RWPE2 (cell line): ENCODE measurements around the gene ERCC5.
A peak's percentile ranks its signal among the peaks of the same experiment; 100 is the strongest.

Experiments used
- ATAC-seq: fragments of 200-7000 bp; cut with Tn5 transposase; 3 replicates; pipeline ENCODE4 v1.9.1; 2021; ENCODE audit warnings: low read depth
- DNase-seq: peaks from one replicate; pipeline ENCODE4 v3.0.0-alpha.2; 2020; ENCODE audit warnings: low spot score
- H3K27ac ChIP-seq: fragments of 450-650 bp; 2 replicates; pipeline ENCODE4 v1.5.1; 2017; ENCODE audit warnings: mild to moderate bottlenecking; ENCODE audit not compliant: poor library complexity, severe bottlenecking
- H3K27me3 ChIP-seq: fragments of 250-450 bp; sonication (Bioruptor Pico); 2 replicates; pipeline ENCODE4 v1.5.1; 2021; ENCODE audit warnings: mild to moderate bottlenecking, moderate library complexity; ENCODE audit not compliant: insufficient read depth, poor library complexity, severe bottlenecking
- H3K36me3 ChIP-seq: fragments of 250-450 bp; sonication (Bioruptor Pico); 2 replicates; pipeline ENCODE4 v1.5.1; 2020; ENCODE audit warnings: low read depth, mild to moderate bottlenecking, moderate library complexity
- H3K4me1 ChIP-seq: fragments of 250-450 bp; sonication (Bioruptor Pico); 2 replicates; pipeline ENCODE4 v1.5.1; 2021; ENCODE audit warnings: mild to moderate bottlenecking, moderate library complexity; ENCODE audit not compliant: insufficient read depth, poor library complexity, severe bottlenecking
- H3K4me3 ChIP-seq: fragments of 250-450 bp; sonication (Bioruptor Pico); 2 replicates; pipeline ENCODE4 v1.5.1; 2021; ENCODE audit warnings: mild to moderate bottlenecking, moderate library complexity; ENCODE audit not compliant: severe bottlenecking
- H3K9me3 ChIP-seq: fragments of 250-450 bp; sonication (Bioruptor Pico); 2 replicates; pipeline ENCODE4 v1.5.1; 2021; ENCODE audit warnings: mild to moderate bottlenecking, moderate library complexity; ENCODE audit not compliant: severe bottlenecking
- CTCF ChIP-seq: fragments of 450-650 bp; IDR thresholded peaks from one replicate; pipeline ENCODE4 v1.5.1; 2017; ENCODE audit warnings: mild to moderate bottlenecking, moderate library complexity; ENCODE audit not compliant: poor library complexity, severe bottlenecking

Gene ERCC5

GRCh38 chr13:102907886-102908515 is 62.2 kb downstream of the ERCC5 start:
- H3K27ac ChIP-seq = peak overlapping the region; percentile 99
- peaks cover 51% of the 10 kb centered on the region for H3K4me1 ChIP-seq
- no peaks in the 10 kb centered on the region for H3K27me3 ChIP-seq
- H3K9me3 ChIP-seq = no peaks in the 10 kb centered on the region
- H3K36me3 ChIP-seq = no peaks in the 10 kb centered on the region
- DNase-seq (no peak), ATAC-seq (no peak)
- TF ChIP-seq CTCF = no peak
- no peak overlapping the region for H3K4me3 ChIP-seq

- H3K36me3 ChIP-seq = no peaks in the 10 kb centered on the region
- no peak overlapping the region for H3K4me3 ChIP-seq
- H3K9me3 ChIP-seq = no peaks in the 10 kb centered on the region
- ATAC-seq = no peak
- no peak for TF ChIP-seq CTCF
- no peaks in the 10 kb centered on the region for H3K27me3 ChIP-seq
- peak overlapping the region; percentile 99 for H3K27ac ChIP-seq
- peaks cover 59% of the 10 kb centered on the region for H3K4me1 ChIP-seq
- DNase-seq = no peak
These were observed 64.1 kb downstream of the ERCC5 start for GRCh38 chr13:102909971-102910370.

- H3K9me3 ChIP-seq = no peaks in the 10 kb centered on the region
- peaks cover 70% of the 10 kb centered on the region for H3K4me1 ChIP-seq
- H3K27ac ChIP-seq = peak overlapping the region; percentile 99
- no peak for TF ChIP-seq CTCF
- H3K36me3 ChIP-seq = no peaks in the 10 kb centered on the region
- no peak overlapping the region for H3K4me3 ChIP-seq
- ATAC-seq (peak; percentile 97), DNase-seq (peak; percentile 96)
- H3K27me3 ChIP-seq = no peaks in the 10 kb centered on the region
These were observed 65.5 kb downstream of the ERCC5 start for GRCh38 chr13:102911336-102911735.

- Histone ChIP-seq H3K36me3 (no peaks in the 10 kb centered on the region), H3K27ac (peak overlapping the region; percentile 99), H3K27me3 (no peaks in the 10 kb centered on the region), H3K9me3 (no peaks in the 10 kb centered on the region), H3K4me1 (peaks cover 71% of the 10 kb centered on the region), H3K4me3 (no peak overlapping the region)
- ATAC-seq = no peak
- TF ChIP-seq CTCF = no peak
- DNase-seq = no peak
These were observed 66.8 kb downstream of the ERCC5 start for GRCh38 chr13:102912599-102912998.

GRCh38 chr13:102913914-102914313 is 68.1 kb downstream of the ERCC5 start:
- Histone ChIP-seq H3K4me3 (no peak overlapping the region), H3K9me3 (peaks cover 4% of the 10 kb centered on the region), H3K4me1 (peaks cover 68% of the 10 kb centered on the region), H3K27me3 (no peaks in the 10 kb centered on the region), H3K36me3 (no peaks in the 10 kb centered on the region), H3K27ac (peak overlapping the region; percentile 99)
- TF ChIP-seq CTCF = no peak
- ATAC-seq = no peak; the same call in 2 of the 3 replicates
- DNase-seq = no peak
